ENCODE results near the gene C3orf62.
"Not testable (repeated sequence)": the region's sequence is repeated elsewhere in the genome, so short reads cannot be mapped to it uniquely, and the experiment has no call there.

C3orf62 gene

DNA sequence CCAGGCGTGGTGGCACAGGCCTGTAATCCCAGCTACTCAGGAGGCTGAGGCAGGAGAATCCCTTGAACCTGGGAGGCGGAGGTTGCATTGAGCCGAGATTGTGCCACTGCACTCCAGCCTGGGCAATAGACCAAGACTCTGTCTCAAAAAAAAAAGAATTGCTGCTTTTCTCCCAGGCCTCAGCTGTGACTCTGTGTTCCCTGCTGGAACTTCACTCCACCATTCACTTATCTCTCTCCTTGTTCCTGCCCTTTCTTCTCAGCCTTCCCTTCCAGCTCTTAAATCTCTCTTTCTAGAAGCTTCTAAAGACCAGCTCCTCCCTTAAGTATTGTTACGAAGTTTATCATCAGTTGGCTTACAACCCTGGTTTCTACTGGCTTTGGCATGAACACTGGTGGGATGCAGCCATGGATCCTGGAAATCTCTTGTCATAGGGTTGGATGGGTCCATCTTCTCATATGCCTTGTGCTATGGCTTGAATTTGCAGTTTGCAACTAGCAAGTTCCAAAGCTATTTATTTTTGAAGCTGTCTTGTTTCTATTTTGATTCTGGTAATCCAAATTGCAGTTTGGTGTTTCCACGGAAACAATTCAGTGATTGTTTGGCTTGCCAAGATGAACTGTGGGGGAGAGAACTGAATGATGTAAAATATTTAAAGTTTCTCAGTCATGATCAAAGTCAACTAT, 10.5 kb downstream of the C3orf62 start:
- DNase-seq: no peak

DNA sequence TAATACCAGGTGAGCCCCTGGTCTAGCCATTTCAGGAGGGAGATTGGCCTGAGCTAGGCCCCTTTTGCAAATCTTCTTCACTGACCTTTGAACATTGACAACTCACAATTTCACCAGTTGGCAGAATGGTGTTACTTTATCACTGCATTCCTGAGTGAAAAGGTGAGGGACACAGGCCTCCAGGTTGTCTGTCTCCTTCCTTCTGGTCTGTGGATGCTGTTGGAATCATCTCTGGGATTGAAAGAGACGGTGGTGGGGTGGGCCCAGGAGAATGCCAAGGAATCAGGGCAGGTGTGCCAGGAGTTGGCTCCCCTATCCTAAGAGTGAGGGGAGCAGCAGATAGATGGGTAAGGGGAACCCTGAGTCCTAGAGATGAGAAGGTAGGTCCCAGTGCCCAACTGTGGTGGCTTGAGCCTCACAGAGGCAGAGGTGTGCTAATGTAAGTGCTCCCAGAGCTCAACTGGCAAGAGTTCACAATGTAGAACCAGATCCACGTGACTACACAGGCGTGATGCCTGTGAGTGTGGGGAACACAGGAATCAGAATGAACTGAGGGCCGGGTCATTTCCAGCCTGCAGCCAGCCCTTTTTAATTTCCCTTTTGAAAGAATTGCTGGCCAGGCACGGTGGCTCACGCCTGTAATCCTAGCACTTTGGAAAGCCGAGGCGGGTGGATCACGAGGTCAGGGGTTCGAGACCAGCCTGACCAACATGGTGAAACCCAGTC, 11.2 kb downstream of the C3orf62 start:
- no peak for DNase-seq

DNA sequence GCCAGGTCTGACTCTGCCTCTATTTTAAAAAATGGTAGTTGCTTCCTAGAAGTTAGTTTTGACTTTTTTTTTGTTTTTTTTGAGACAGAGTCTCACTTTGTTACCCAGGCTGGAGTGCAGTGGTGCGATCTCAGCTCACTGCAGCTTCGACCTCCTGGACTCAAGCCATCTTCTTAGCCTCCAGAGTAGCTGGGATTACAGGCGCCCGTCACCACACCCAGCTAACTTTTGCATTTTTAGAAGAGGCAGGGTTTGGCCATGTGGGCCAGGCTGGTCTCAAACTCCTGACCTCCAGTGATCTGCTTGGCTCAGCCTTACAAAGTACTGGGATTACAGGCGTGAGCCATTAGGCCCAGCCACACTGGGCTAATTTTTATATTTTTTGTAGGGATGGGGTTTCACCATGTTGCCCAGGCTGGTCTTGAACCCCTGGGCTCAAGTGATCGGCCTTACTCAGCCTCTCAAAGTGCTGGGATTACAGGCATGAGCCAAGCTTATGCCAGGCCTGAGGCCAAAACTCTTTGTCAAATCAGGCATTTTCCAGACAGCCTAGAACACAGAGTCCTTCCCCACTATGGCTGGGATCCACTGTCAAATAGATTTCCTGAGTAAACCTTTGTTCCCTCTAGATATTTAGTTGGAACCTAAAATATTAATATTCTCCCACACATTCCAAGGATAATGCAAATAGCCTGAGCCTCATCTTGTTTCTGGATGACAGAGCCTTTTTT, 13.7 kb downstream of the C3orf62 start:
- DNase-seq: no peak

DNA sequence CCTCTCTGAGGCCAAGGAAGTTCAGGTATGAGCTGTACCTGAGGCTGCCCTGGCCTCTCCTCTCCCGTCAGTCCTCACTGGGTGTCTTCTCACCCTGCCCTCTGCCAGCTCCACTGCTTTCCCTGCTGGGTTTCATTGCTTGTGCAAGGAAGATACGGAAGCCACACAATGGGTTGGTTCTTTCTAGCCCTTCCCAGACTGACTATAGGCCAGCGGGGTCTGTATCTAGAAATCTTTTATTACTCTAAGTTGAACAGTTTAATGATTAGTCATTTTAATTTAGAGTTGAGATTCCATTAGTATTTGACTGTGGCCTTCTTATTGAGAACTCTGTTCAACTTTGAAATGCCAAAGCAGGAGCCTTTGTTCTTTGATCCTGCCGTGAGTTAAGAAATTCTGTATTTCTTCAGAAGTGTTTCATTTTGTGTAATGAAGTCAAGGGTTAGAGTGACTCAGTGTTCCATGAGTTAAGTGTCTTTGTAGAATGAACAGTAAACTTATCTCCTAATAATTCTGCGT, 16.2 kb downstream of the C3orf62 start:
- no peak for DNase-seq

DNA sequence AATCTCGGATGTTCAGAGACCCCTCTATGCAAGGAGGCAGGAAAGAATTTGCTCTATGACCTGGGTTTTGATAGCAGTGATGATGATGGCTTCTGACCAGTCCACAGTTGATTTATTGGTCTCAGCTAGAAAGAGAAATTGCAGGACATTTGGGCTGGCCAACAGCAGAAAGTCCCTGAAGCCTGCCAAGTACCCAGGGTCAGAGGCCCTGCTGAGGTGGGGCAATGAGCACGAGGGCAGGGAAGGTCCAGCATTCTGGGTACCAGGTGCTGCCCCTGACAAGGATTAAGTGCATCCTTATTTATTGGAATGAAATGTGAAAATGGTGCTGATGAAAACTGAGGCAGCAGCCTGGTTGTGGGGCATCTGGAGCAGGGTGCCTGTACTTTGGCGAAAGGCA, 19.8 kb downstream of the C3orf62 start:
- DNase-seq: no peak

DNA sequence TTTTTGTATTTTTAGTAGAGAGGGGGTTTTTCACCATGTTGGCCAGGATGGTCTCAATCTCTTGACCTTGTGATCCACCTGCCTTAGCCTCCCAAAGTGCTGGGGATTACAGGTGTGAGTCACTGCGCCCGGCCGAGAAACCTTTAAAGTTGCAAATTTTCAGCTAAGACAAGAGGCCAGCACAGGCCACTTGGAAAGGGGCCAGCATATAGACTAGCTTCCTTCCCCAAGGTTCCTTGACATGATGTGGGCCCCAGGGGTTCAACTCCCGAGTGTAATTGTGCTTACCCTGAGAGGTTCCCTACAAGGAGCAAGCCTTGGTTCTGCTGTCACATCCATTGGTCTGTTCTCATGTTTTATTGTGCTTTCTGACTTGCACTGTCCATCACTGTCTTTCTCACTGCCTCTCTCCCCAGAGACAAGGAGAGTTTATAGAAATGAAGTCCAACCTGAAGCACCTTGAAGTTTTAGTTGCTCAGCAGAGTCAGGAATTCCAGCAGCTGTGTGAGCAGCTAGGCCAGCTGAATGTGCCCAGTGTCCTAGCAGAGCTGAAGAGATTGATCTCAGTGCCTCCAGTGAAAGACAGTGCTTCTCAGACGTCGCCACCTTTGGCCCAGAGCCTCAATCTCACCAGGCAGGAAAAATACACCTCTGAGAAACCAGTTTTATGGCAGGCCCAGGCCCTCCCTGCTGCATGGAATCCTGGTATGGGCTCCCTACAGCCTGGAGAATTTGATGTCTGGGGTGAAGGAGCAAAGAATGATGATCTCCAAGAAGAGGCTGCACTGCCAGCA, 21.1 kb downstream of the C3orf62 start:
- DNase-seq: no peak

DNA sequence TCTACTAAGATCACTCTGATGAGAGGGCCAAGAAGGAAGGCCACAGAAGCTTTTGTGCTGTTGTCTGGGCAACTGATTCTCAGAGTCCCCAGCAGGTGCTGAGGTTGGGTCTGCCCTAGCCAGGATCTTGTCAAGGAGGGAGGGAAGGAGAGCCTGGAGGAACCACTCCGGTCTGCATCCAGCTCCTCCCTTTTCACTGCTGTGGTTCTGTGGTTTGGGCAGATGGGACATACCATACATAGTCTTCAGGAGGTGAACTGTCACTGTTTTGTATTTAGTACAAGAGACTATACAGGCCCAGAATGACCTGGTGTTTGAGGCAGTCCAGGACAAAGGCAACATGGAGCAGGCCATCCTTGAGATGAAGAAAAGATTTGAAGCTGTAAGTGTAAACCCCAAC, 21.9 kb downstream of the C3orf62 start:
- DNase-seq: no peak

DNA sequence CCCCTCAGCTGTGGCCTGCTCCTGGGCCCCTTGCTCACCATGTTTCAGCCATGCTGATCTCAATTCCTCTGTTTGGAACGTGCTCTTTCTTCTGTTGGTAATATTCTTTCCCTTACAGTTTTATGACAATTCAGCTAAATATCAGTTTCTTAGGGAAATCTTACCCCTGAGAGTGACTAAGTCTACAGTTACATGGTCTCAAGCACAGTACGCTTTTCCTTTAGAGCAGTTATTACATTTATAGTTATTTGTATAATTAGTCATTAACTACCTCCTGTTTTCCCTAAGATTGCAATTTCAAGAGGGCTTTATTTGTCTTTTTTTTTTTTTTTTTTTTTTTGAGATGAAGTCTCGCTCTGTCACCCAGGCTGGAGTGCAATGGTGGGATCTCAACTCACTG, 23.5 kb downstream of the C3orf62 start:
- no peak for DNase-seq

DNA sequence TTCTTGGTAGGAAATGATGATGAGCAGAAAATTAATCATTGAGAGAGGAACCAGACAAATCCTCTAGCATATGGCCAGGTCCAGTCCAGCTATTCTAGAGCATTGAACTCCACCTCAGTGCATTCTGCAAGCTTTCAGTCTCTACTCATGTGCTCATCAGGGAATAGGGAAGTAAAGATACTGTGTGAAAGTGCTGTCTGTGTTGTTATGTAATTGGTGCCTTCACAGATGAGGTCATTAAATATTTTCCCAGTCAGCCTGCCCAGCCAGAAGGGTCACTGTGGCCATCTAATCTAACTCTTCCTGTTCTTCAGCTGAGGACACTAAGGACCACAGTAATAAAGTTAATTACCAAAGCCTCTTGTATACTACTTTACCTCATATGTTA, 28.2 kb downstream of the C3orf62 start:
- no peak for DNase-seq

DNA sequence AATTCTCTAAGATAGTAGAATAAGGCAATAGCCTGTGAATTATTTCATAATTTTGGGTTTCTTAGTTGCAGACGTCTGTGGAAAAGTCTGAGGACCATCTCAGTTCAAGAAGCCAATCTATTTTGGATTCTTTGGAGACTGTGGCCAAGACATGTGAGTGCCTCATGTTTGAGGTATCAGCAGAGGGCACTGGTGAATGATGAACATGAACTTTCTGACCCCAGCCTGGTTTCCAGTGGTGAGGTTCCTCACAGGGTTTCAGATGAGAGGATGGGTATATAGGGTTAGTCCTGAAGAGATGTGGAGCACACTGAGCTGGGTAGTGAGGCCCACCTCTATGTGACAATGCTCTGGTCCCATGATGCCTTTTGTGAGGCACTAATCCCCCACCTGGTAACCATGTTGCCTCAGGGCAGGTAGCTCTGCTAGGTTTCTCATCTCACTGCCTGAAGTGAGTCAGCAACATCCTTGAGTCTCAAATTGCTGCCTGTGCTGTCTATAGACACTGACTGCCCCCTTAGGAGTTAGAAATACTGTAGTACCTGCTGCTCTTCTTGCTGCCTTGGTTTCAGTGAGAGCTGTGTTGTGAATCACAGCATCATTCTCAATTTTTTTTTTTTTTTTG, 32.3 kb downstream of the C3orf62 start:
- DNase-seq: no peak

DNA sequence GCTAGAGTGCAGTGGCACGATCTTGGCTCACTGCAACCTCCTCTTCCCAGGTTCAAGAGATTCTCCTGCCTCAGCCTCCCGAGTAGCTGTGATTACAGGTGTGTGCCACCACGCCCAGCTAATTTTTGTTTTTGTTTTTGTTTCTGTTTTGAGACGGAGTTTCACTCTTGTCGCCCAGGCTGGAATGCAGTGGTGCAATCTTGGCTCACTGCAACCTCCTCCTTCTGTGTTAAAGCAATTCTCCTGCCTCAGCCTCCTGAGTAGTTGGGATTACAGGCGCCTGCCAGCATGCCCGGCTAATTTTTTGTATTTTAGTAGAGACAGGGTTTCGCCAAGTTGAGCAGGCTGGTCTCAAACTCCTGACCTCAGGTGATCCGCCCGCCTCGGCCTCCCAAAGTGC, 36.9 kb downstream of the C3orf62 start:
- DNase-seq: not testable (repeated sequence)

DNA sequence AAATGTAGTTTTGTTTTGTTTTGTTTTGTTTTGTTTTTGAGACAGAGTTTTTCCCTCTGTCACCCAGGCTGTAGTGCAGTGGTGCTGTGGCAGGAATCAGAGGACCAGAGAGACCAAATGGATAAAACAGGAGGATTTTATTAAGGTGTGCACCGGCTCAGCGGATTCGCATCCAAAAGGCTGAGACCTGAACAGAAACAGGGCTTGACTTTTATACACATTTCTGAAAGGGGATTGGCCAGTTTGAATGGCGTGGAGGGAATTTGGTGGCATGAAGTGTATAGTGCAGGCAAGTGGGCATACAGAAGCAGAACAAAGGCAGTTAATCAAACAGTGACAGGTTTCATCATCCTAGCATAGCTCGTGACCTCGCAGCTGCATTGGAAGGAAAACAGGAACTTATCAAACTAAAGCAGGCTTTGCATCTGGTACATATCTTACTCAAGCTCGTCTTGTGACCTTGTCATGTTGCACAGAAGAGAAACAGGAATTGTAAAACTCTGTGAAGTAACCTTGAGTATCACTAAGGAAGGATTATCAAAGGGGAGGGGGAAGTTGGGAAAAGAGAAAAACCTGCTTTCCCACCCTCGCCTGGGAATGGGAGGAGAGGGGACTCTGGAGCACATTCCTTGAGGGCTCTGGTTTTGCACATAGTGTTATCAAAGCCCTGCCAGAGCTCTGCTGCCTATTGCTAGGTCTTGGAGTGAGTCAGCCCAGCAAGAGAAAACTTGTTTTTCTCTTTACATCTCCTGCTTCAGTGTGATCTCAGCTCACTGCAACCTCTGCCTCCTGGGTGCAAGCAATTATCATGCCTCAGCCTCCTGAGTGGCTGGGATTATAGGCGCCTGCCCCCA, 38.5 kb downstream of the C3orf62 start:
- no peak for DNase-seq

DNA sequence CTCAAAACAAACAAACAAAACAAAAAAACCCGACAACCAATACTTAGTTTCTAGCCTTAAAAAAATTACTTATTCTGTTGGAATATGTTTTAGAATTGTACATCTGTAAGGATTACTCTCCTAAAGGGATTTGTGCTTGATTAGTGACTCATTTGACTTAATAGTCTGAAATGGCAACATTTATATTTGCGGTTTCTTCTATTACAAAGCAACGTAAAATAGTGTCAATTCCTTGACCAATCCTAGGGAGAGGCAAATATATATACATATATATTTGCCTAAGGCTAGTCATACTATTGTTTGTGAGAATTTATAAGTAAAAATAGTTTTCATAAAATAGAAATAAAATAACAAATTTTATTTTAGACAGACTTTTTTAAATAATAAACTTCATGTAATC, 39.7 kb downstream of the C3orf62 start:
- no peak for DNase-seq

DNA sequence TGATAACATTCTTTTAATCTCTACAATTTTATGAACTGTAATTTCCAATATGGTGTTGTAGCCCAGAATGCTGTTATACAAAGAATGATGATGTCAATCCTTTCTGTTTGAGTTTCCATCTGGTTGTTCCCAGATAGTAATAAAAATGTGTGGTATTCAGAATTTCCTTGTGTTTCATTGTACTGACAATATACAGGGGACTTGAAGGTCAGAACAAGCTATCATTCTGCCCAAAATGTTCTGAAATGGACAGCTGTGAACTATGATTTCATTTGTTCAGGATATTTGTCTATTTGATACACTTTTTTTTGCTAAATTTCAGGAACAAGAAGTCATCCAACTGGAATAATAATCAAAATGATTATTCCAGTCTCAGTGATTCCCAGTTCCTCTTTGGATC, 40.8 kb downstream of the C3orf62 start:
- DNase-seq: no peak

DNA sequence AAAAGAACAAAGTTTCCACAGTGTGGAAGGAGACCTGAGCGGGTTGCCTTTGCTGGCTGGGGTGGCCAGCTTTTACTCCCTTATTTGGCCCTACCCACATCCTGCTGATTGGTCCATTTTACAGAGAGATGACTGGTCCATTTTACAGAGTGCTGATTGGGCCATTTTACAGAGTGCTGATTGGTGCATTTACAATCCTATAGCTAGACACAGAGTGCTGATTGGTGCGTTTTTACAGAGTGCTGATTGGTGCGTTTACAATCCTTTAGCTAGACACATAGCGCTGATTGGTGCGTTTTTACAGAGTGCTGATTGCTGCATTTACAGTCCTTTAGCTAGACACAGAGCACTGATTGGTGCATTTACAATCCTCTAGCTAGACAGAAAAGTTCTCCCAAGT, 48.2 kb downstream of the C3orf62 start:
- DNase-seq: not testable (repeated sequence)

DNA sequence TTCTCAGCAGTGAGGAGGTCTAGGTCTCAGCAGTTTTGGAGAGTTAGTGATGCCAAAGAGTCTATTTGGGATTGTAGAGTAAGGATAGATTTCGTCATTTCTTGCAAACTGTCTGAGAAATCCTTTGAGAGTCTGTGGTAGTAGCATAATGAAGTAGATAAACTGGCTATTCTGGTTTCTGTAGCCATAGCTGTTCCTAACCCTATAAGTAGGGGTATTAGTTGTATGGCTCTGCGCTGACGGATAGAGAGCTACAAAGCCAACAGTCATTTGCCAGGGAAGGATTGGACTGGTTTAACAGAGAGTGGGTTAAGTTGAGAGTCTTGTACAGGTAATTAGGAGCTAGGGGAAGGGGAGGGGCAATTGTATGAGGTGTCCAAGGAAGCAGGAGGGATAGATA, 55.0 kb downstream of the C3orf62 start:
- no peak for DNase-seq

DNA sequence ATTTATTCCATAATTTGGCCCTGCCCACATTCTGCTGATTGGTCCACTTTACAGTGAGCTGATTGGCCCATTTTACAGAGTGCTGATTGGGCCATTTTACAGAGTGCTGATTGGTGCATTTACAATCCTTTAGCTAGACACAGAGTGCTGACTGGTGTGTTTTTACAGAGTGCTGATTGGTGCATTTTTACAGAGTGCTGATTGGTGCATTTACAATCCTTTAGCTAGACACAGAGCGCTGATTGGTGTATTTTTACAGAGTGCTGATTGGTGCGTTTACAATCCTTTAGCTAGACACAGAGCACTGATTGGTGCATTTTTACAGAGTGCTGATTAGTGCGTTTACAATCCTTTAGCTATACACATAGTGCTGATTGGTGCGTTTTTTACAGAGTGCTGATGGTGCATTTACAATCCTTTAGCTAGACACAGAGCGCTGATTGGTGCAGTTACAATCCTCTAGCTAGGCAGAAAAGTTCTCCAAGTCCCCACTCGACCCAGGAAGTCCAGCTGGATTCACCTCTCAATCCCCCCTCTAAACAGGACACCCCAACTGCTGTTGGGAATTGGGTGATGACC, 56.0 kb downstream of the C3orf62 start:
- DNase-seq: not testable (repeated sequence)

DNA sequence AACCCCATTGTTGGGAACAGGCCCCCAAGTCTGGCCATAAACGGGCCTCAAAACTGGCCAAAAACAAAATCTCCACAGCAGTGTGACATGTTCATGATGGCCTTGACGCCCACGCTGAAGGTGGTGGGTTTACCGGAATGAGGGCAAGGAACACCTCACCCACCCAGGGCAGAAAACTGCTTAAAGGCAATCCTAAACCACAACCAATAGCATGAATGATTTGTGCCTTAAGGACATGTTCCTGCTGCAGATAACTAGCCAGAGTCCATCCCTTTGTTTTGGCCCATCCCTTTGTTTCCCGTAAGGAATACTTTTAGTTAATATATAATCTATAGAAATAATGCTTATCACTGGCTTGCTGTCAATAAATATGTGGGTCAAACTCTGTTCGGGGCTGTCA, 57.9 kb downstream of the C3orf62 start:
- no peak for DNase-seq

Measured in activated CD4-positive, alpha-beta T cell treated with anti-CD3 and anti-CD28 coated beads for 48 hours (primary cell).